GM23248 (cell line): ENCODE measurements around the gene SPACA9. TPM values are rescaled to one million over a fixed set of nuclear protein-coding genes. Genes with fewer than 3 reads are reported as not detected.

Experiments used
- DNase-seq: peaks from one replicate; pipeline ENCODE4 v3.0.0-alpha.2; 2015
- H2AFZ ChIP-seq: fragments of 200-600 bp; sonication (generic); 2 replicates; pipeline ENCODE4 v1.6.1; 2016; ENCODE audit warnings: antibody characterized with exemption
- H3F3A ChIP-seq: fragments of 200-600 bp; sonication (generic); 2 replicates; pipeline ENCODE4 v1.6.1; 2016; ENCODE audit warnings: mild to moderate bottlenecking, antibody characterized with exemption, mixed run types; ENCODE audit not compliant: insufficient read depth
- H3K27ac ChIP-seq: fragments of 200-600 bp; sonication (generic); 2 replicates; pipeline ENCODE4 v1.5.1; 2016; ENCODE audit warnings: mild to moderate bottlenecking
- H3K27me3 ChIP-seq: fragments of 200-600 bp; sonication (generic); replicated peaks from 2 replicates; pipeline ENCODE4 v1.6.1; 2016; ENCODE audit warnings: mild to moderate bottlenecking; ENCODE audit not compliant: insufficient read depth
- H3K36me3 ChIP-seq: fragments of 200-600 bp; sonication (generic); 2 replicates; pipeline ENCODE4 v1.6.1; 2016; ENCODE audit warnings: low read depth, mild to moderate bottlenecking
- H3K4me1 ChIP-seq: fragments of 200-600 bp; sonication (generic); 2 replicates; pipeline ENCODE4 v1.6.1; 2016; ENCODE audit warnings: mild to moderate bottlenecking; ENCODE audit not compliant: insufficient read depth
- H3K4me2 ChIP-seq: fragments of 200-600 bp; sonication (generic); one replicate; pipeline ENCODE4 v1.6.1; 2016; ENCODE audit warnings: mild to moderate bottlenecking; ENCODE audit not compliant: unreplicated experiment
- H3K4me3 ChIP-seq: fragments of 200-600 bp; sonication (generic); 2 replicates; pipeline ENCODE4 v1.5.1; 2016; ENCODE audit warnings: mild to moderate bottlenecking
- H3K79me2 ChIP-seq: fragments of 200-600 bp; sonication (generic); 2 replicates; pipeline ENCODE4 v1.6.1; 2016; ENCODE audit warnings: mild to moderate bottlenecking; ENCODE audit not compliant: insufficient read depth
- H3K9ac ChIP-seq: fragments of 200-600 bp; sonication (generic); 2 replicates; pipeline ENCODE4 v1.6.1; 2016; ENCODE audit warnings: mild to moderate bottlenecking
- H3K9me2 ChIP-seq: fragments of 200-600 bp; sonication (generic); 2 replicates; pipeline ENCODE4 v1.6.1; 2016; ENCODE audit warnings: mixed run types, mild to moderate bottlenecking, moderate library complexity; ENCODE audit not compliant: insufficient read depth
- H3K9me3 ChIP-seq: fragments of 200-600 bp; sonication (generic); one replicate; pipeline ENCODE4 v1.6.1; 2017; ENCODE audit warnings: low read depth
- H4K20me1 ChIP-seq: fragments of 200-600 bp; sonication (generic); 2 replicates; pipeline ENCODE4 v1.6.0; 2016; ENCODE audit not compliant: insufficient read depth
- EZH2 ChIP-seq: fragments of 200-600 bp; sonication (generic); IDR thresholded peaks from 2 replicates; pipeline ENCODE4 v1.6.1; 2018; ENCODE audit warnings: antibody characterized with exemption, mild to moderate bottlenecking; ENCODE audit not compliant: insufficient read depth, poor library complexity, severe bottlenecking
- EZH2phosphoT487 ChIP-seq: fragments of 200-600 bp; sonication (generic); IDR thresholded peaks from 2 replicates; pipeline ENCODE4 v1.6.1; 2018; ENCODE audit warnings: antibody characterized with exemption, moderate library complexity, mild to moderate bottlenecking, low read depth; ENCODE audit not compliant: insufficient read depth
- WGBS, 2 experiments: methylation state at CpG; one replicate each; pipeline ENCODE4 v1.1.6; 2015 to 2017; ENCODE audit warnings: low lambda C conversion rate in 2 of 2, low coverage in 1 of 2; ENCODE audit errors: missing lambda C conversion rate in 2 of 2; 5-methylcytosine and 5-hydroxymethylcytosine counted together
- in situ Hi-C: fragments of 300-500 bp; cut with MboI; formaldehyde crosslinking; loops from 2 replicates; pipeline ENCODE4 v1.15.0; 2020
- polyA plus RNA-seq: library from polyadenylated mRNA; unstranded; fragments of >200 nt; fragmentation: Nextera tagmentation; extraction: Ambion mirVana; gene quantifications from 2 replicates; pipeline ENCODE4 v1.2.1, GENCODE V29; 2016
- total RNA-seq: library from RNA; depleted of rRNA; stranded (reverse); fragments of >200 nt; shearing (Covaris generic); gene quantifications from 2 replicates; pipeline ENCODE4 v1.2.3, GENCODE V29; 2014

Gene SPACA9
- total and polyA plus RNA-seq, 2 experiments from 2014 or later, result 6.2 to 9.8 TPM

GRCh38 chr9:132896906-132897305 lies 18.2 kb downstream of the SPACA9 start:
- Histone ChIP-seq H3K4me3 (no peak overlapping the region), H3K27me3 (no peaks in the 10 kb centered on the region), H3K4me1 (no peaks in the 10 kb centered on the region), H3K9me2 (no peaks in the 10 kb centered on the region), H3K79me2 (no peaks in the 10 kb centered on the region), H3K27ac (no peak overlapping the region), H3K4me2 (no peak overlapping the region), H3K9ac (no peak overlapping the region), H3K9me3 (no peaks in the 10 kb centered on the region), H2AFZ (no peak overlapping the region), H3F3A (no peaks in the 10 kb centered on the region), H3K36me3 (peaks cover 40% of the 10 kb centered on the region), H4K20me1 (no peaks in the 10 kb centered on the region)
- TF ChIP-seq EZH2phosphoT487 (no peak), EZH2 (no peak)
- in situ Hi-C loops, result no loop called here
- DNase-seq, result peak; percentile 9
- WGBS, 2 experiments, result 75 to 77% methylated on average over 6 of the region's 6 CpGs

GRCh38 chr9:132898051-132898450 lies 19.4 kb downstream of the SPACA9 start:
- Histone ChIP-seq H3K9ac (no peak overlapping the region), H2AFZ (no peak overlapping the region), H3K27me3 (no peaks in the 10 kb centered on the region), H4K20me1 (no peaks in the 10 kb centered on the region), H3K9me3 (no peaks in the 10 kb centered on the region), H3K79me2 (no peaks in the 10 kb centered on the region), H3K4me1 (no peaks in the 10 kb centered on the region), H3K36me3 (peaks cover 46% of the 10 kb centered on the region), H3K9me2 (no peaks in the 10 kb centered on the region), H3K4me3 (no peak overlapping the region), H3K4me2 (no peak overlapping the region), H3F3A (peaks cover 11% of the 10 kb centered on the region), H3K27ac (no peak overlapping the region)
- in situ Hi-C loops, result no loop called here
- WGBS, 2 experiments, result 87 to 89% methylated on average over 7 of the region's 7 CpGs
- TF ChIP-seq EZH2phosphoT487 (no peak), EZH2 (no peak)
- no peak for DNase-seq

GRCh38 chr9:132901858-132902831 lies 23.4 kb downstream of the SPACA9 start:
- no peaks in the 10 kb centered on the region for H4K20me1 ChIP-seq
- H3K9me3 ChIP-seq, result no peaks in the 10 kb centered on the region
- H3K79me2 ChIP-seq, result no peaks in the 10 kb centered on the region
- peaks cover 13% of the 10 kb centered on the region for H3F3A ChIP-seq
- TF ChIP-seq EZH2phosphoT487 (no peak), EZH2 (no peak)
- H3K4me3 ChIP-seq, result no peak overlapping the region
- no peaks in the 10 kb centered on the region for H3K27me3 ChIP-seq
- WGBS, 2 experiments, result 41 to 42% methylated on average over 11 of the region's 11 CpGs
- H3K9me2 ChIP-seq, result no peaks in the 10 kb centered on the region
- no peaks in the 10 kb centered on the region for H3K4me1 ChIP-seq
- H3K9ac ChIP-seq, result no peak overlapping the region
- peak; percentile 93 for DNase-seq
- no peak overlapping the region for H2AFZ ChIP-seq
- peaks cover 52% of the 10 kb centered on the region for H3K36me3 ChIP-seq
- no peak overlapping the region for H3K27ac ChIP-seq
- in situ Hi-C loops, result no loop called here
- no peak overlapping the region for H3K4me2 ChIP-seq

- no peak for DNase-seq
- H3K27ac ChIP-seq, result no peak overlapping the region
- no peaks in the 10 kb centered on the region for H3K9me3 ChIP-seq
- H3F3A ChIP-seq, result peaks cover 13% of the 10 kb centered on the region
- no peaks in the 10 kb centered on the region for H4K20me1 ChIP-seq
- H3K4me3 ChIP-seq, result no peak overlapping the region
- peaks cover 41% of the 10 kb centered on the region for H3K36me3 ChIP-seq
- no peaks in the 10 kb centered on the region for H3K27me3 ChIP-seq
- no peaks in the 10 kb centered on the region for H3K79me2 ChIP-seq
- no peaks in the 10 kb centered on the region for H3K9me2 ChIP-seq
- H3K4me2 ChIP-seq, result no peak overlapping the region
- no peak overlapping the region for H3K9ac ChIP-seq
- in situ Hi-C loops, result no loop called here
- TF ChIP-seq EZH2 (no peak), EZH2phosphoT487 (no peak)
- H2AFZ ChIP-seq, result no peak overlapping the region
- WGBS, 2 experiments, result 88 to 93% methylated on average over 13 of the region's 13 CpGs
- no peaks in the 10 kb centered on the region for H3K4me1 ChIP-seq
Observed at GRCh38 chr9:132903574-132904492, 25.1 kb downstream of the SPACA9 start.
